ENCODE results near the gene TOP1.

The TOP1 gene

GRCh38 chr20:41038149-41038877, 9.7 kb downstream of the TOP1 start:
- DNase-seq, result no peak

- no peak for DNase-seq
These were observed 10.3 kb downstream of the TOP1 start for GRCh38 chr20:41038878-41039404.

- no peak for DNase-seq
These were observed 12.2 kb downstream of the TOP1 start for GRCh38 chr20:41040855-41041254.

- DNase-seq, result no peak
These were observed 13.1 kb downstream of the TOP1 start for GRCh38 chr20:41041693-41042092.

- DNase-seq, result no peak
These were observed 15.9 kb downstream of the TOP1 start for GRCh38 chr20:41044409-41045062.

GRCh38 chr20:41045671-41046070, 17.0 kb downstream of the TOP1 start:
- no peak for DNase-seq

GRCh38 chr20:41046716-41047115, 18.1 kb downstream of the TOP1 start:
- DNase-seq, result no peak

GRCh38 chr20:41047279-41047974, 18.8 kb downstream of the TOP1 start:
- DNase-seq, result no peak

GRCh38 chr20:41047975-41048305, 19.3 kb downstream of the TOP1 start:
- DNase-seq, result peak; percentile 22

GRCh38 chr20:41048461-41049301, 20.1 kb downstream of the TOP1 start:
- peak; percentile 22 for DNase-seq

- DNase-seq, result no peak
These were observed 20.8 kb downstream of the TOP1 start for GRCh38 chr20:41049451-41049850.

GRCh38 chr20:41050361-41051008, 21.9 kb downstream of the TOP1 start:
- DNase-seq, result peak; percentile 70

- DNase-seq, result no peak
These were observed 22.6 kb downstream of the TOP1 start for GRCh38 chr20:41051009-41051825.

GRCh38 chr20:41052742-41053419, 24.3 kb downstream of the TOP1 start:
- peak; percentile 45 for DNase-seq

- DNase-seq, result no peak
These were observed 25.6 kb downstream of the TOP1 start for GRCh38 chr20:41054070-41054846.

- DNase-seq, result no peak
These were observed 26.2 kb downstream of the TOP1 start for GRCh38 chr20:41054847-41055230.

- no peak for DNase-seq
These were observed 27.1 kb downstream of the TOP1 start for GRCh38 chr20:41055679-41056078.

GRCh38 chr20:41057999-41058673, 29.5 kb downstream of the TOP1 start:
- peak; percentile 87 for DNase-seq
